CD4-positive, alpha-beta T cell treated with Interleukin-2 at 100 ng/mL for 4 hours (primary cell): ENCODE measurements around the gene EME2.
"Not testable (repeated sequence)": the region's sequence is repeated elsewhere in the genome, so short reads cannot be mapped to it uniquely, and the experiment has no call there.

Experiments used
- DNase-seq: peaks from one replicate; pipeline ENCODE4 v3.0.0-alpha.2; 2020; ENCODE audit warnings: low spot score

The EME2 gene, protein sequence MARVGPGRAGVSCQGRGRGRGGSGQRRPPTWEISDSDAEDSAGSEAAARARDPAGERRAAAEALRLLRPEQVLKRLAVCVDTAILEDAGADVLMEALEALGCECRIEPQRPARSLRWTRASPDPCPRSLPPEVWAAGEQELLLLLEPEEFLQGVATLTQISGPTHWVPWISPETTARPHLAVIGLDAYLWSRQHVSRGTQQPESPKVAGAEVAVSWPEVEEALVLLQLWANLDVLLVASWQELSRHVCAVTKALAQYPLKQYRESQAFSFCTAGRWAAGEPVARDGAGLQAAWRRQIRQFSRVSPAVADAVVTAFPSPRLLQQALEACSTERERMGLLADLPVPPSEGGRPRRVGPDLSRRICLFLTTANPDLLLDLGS

DNA sequence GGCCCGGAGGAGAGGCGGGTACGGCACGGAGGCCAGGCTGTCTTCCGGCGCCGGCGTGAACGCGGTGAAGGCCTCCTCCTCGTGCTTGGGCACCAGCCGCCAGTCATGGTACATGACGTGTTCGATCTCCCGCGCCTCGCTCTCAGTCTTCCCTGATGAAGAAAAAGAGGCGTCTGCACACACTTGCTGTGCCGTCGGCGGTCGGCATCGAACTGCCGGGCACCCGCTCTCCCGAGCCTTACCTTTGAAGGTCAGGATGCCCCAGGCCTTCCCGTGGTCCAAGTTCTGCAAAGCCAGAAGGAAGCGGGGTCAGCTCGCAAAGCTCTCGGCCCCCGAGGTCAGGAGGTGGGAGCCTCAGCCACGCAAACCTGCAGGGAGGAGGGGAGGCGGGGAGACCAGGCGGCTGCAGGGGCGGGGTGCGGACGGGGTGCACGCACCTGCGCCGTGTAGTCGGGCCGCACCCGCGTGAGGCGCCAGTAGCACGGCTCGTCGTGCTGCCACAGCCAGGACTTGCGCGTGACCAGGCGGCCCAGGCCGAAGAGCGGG is at the start of gene EME2:
Gene EME2, plus strand, starts transcription at position 449 of the 546 bp plus-strand sequence. CDS start 418 bp downstream, outside the sequence.
- DNase-seq = peak; percentile 33

DNA sequence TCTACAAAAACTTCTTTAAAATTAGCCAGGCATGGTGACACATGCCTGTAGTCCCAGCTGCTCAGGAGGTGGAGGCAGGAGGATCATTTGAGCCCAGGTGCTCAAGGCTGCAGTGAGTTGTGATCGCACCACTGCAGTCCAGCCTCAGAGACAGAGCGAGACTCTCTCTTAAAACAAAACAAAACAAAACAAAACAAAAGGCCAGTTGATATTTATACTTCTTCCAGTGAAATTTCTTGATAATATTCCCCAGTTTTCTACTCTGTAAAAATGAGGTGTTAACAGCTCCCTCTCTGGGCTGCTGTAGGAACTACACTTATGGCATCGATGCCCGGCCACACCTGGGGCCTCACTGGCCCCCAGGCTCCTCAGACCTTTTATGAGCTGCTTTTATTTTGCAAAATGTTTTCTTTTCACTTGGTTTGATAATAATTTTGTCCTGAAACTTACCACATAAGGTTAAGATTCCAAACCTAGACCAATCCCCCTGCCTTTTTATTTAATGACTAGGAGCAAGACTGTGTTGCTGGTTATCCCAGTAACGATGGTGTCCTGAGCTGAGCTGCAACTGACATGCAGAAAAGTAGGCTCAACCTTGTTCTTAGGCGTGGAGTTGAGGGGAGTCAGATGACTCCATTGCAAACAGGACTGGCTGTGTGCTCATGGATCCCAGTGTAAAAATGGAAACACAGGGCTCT is 49.0 kb upstream of the EME2 start:
- DNase-seq = peak; percentile 54

DNA sequence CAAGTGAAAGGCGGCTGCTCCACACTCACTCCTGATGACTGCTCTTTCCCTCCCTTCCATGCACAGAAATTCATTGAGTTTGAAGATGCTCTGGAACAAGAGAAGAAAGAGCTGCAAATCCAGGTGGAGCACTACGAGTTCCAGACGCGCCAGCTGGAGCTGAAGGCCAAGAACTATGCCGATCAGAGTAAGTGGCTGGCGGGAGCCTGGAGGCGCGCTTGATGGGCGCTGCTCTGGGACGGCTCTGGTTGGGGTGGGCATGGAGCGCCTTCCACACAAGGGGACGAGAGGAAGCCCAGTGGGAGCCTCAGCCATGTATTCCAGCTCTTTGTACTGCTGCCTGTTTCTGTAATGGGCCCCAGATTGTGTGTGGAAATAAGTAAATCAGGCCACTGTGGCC is 48.1 kb upstream of the EME2 start:
- no peak for DNase-seq

DNA sequence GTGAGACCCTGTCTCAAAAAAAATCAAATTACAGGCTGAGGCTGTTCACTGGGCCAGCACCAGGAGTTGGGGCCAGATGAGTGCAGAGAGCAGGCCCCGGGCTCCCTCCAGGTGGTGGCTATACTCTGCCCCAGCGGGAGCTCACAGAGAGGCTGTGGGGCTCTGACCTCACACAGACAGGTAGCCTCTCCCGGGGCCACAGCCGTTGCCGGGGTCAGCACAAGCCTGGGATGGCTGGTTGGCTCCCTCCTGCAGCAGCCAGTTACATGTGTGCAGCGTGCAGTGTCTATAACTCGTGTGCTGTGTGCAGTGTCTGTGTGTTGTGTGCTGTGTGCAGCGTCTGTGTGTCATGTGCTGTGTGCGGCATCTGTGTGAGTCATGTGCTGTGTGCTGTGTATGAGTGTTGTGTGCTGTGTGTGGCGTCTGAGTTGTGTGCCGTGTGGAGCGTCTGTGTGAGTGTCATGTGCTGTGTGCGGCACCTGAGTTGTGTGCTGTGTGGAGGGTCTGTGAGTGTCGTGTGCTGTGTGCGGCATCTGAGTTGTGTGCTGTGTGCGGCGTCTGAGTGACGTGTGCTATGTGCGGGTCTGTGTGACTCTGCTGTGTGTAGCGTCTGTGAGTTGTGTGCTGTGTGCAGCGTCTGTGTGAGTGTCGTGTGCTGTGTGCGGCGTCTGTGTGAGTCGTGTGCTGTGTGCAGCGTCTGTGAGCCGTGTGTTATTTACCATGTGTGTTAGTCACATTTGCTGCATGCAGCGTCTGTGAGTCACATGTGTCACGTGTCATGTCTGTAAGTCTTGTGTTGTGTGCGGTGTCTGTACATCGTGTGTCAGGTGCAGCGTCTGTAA is 45.7 kb upstream of the EME2 start:
- DNase-seq = no peak

DNA sequence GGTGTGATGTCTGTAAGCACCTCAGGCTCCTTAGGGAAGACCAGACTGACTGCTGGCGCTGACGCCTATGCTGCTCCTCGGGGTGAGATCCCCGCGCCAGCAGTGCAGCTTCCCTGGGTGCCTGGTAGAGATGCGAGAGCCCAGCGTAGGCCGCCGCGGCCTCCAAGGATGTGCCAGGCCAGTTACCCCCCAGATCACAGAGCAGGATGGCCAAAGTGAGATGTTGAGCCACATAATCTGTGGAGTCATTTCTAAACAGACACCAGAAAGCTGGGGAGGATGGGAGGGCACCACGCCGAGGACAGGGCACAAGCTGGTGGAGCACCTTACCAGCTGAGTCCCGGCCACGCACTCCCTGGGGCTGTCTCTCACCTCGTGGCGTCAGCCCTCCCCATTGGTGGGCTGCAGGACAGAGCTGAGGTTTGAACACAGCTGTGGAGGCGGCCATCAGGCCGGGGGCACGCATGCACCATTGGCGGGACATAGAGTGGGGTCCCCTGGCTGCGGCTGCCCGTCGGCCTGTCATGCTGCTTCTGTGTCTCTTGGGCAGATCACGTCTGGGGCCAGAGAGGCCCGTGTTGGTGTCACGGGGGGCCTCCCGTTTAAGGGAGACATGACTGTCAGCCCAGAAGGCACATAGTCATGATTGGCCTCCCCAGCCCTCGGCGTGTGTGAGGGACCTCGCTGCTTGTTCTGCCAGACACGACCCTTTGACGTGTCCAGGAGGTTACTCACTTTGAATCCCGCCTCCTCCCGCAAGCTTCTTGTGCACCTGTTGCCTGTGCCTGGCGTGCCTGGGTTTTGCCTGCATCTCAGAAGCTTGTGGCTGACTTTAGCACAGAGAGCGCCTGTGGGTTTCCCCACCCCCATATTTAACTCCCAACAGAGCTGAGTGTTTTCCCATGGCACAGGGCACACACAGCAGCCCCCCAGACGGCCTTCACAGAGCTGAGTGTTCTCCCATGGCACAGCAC is 44.7 kb upstream of the EME2 start:
- DNase-seq = no peak

DNA sequence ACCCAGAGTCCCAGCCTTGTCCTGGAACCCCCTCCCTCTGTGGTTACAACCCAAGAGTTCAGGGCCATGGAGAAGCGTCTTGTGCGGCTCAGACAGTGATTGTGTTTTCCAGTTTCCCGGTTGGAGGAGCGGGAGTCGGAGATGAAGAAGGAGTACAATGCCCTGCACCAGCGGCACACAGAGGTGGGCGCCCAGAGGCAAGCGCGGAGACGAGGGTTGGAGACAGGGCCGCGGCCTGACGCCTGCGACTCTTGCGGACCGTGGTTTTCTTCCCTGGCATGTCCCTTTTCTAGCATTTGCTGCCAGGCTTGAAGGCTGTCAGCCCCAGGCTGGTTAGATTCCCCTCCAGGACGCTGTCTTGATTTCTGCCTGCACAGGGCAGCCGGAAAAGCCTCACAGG is 43.6 kb upstream of the EME2 start:
- no peak for DNase-seq

DNA sequence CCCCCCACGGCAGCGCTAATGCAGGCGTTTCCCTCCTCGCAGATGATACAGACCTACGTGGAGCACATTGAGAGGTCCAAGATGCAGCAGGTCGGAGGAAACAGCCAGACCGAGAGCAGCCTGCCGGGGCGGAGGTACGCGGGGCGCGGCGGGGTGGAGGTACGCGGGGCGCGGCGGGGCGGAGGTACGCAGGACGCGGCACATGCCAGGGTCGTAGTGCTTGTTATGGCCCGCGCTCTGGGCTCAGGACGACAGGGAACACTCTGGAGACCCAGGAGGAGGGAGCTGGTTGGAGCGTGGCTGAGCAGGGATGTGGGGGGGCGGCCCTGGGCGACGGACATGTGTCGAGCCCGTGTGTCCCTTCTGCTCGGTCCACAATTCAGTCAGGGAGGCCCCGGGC is 43.2 kb upstream of the EME2 start:
- DNase-seq = no peak

DNA sequence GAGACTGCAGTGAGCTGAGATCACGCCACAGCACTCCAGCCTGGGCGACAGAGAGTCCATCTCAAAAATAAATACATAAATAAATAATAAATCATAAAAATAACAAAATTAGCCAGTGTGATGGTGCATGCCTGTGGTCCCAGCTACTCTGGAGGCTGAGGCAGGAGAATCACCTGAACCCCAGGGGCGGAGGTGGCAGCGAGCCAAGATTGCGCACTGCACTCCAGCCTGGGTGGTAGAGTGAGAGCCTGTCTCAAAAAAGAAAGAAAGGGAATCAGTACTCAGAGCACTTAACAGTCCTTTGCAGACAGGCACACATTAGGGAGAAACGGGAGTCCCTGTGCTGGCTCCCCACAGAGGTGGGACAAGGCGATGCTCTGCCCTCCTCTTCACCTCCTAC is 41.5 kb upstream of the EME2 start:
- DNase-seq = no peak

DNA sequence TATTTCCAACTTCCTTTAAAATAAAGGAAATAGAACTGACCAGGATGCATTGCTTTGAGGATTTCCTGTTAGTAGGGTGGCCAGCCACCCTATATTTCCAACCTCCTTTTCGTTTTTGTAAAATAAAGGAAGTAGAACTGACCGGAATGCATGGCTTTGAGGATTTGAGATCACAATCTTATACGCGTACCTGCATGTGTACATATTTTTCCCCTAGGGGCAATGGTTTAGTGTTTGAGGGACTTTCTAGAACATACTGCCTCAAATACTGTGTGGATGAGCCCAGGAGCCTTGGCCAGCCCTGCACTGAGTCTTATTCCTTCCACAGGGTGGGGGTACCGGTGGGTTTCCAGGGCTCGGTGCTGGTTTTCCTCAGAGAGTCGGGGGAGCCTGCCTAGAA is 41.0 kb upstream of the EME2 start:
- no peak for DNase-seq

DNA sequence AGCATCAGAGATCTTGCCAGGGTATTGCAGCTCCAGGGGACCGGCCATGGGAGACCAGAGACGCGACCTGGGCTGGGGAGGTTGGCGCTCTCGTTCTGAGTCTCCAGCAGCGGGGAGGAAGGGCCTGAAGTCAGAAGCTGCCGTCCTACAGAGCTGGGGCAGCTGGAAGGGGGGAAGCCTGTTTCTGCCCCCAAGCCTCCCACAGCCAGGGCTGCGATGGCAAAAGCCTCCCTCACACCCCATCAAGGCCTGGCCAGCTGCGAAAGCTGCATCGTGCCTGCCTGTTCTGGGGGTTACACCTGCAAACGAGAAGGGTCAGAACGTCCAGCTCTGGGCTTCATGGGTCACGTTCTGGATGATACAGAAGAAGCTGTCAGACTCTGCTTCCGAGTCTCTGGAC is 40.5 kb upstream of the EME2 start:
- no peak for DNase-seq

DNA sequence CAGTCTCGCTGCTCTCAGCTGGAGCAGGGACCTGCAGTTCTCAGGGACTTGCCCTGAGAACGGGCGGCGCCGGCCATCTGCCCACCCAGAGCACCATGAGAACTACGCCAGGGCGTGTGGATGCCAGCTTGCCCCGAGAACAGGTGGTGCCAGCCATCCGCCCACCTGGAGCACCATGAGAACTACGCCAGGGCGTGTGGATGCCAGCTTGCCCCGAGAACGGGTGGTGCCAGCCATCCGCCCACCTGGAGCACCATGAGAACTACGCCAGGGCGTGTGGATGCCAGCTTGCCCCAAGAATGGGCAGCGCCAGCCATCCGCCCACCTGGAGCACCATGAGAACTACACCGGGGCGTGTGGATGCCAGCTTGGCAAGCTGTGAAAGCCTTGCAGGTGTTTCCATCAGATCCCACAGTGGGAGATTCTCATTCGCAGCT is 40.0 kb upstream of the EME2 start:
- not testable (repeated sequence) for DNase-seq

DNA sequence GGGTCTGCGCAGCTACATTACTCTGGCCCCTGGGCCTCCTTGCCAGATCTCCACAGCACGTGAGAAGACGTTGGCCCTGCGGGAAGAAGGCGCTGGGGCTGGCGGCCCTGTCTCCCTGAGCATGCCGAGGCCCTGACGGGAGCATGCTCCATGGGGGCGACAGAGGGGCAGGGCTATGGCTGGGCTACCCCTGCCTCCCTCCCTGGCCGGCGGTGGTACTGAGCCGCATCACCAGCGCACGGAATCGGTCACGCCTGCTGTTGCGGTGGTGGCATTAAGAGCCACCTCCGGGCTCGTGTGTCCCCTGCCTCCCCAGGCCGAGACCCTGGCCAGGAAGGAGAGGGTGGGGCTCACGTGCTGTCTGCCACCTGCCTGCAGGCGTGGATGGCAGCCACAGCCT is 38.5 kb upstream of the EME2 start:
- DNase-seq = no peak

DNA sequence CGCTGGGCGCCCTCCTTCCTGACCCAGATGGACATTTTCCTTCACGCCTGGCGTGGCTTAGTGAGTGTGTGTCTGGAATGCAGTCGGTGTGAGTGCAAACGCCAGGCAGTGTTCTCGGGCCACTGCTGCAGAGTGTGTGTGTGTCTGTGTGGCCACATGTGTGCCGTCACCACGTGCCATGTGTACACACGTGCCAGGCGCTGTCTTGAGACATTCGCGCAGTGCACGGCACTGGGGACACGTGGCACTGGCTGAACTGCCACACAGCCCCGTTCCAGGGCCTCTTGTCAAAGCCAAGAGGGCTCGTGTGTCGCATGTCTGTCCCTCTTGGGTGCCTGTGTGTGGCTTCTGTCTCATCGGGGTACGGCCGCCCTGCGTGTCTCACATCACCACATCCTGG is 37.8 kb upstream of the EME2 start:
- no peak for DNase-seq

DNA sequence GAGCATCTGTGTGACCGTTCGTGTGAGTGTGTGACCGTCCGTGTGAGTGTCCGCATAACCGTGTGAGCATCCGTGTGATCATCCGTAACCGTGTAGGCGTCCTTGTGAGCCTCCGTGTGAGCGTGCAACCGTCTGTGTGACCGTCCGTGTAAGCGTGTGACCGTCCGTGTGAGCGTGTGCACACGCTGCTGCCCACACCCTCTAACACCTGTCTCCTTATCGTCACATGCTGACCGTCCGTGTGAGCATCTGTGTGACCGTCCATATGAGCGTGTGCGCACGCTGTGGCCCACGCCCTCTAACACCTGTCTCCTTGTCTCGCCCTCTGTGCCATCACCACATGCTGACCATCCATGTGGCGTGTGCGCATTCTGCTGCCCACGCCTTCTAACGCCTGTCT is 32.4 kb upstream of the EME2 start:
- DNase-seq = no peak

DNA sequence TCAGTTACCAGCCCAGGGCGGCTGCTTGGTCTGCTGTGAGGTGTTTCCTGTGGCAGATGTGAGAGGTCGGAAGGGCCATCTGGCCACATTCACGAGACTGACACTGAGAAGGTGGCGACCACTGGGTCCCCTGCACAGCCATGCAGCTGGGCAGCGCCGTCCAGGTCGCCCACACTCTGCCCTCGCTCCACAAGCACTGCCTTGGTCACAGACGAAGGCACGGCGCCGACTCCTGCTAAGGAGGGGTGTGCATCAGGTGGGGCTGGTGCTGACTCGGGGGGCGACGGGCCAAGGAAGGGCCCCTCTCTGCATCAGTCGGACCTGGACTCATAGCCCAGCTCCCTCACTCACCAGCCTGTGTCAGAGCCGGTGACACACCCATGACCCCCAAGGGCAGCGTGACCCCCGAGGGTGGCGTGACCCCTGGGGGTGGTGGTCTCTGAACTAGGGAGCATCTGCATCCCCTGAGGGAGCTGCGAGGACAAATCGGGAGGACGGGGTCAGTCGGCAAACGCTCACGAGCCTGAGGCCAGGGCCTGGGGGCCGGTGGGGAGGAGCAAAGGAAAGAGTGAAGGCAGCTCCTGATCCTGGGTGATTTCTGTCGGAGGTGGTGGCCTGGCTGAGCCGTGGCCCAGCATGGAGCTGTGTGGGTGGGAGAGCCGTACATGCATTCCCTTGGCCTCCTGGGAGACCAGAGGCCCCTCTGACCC is 31.7 kb upstream of the EME2 start:
- no peak for DNase-seq

DNA sequence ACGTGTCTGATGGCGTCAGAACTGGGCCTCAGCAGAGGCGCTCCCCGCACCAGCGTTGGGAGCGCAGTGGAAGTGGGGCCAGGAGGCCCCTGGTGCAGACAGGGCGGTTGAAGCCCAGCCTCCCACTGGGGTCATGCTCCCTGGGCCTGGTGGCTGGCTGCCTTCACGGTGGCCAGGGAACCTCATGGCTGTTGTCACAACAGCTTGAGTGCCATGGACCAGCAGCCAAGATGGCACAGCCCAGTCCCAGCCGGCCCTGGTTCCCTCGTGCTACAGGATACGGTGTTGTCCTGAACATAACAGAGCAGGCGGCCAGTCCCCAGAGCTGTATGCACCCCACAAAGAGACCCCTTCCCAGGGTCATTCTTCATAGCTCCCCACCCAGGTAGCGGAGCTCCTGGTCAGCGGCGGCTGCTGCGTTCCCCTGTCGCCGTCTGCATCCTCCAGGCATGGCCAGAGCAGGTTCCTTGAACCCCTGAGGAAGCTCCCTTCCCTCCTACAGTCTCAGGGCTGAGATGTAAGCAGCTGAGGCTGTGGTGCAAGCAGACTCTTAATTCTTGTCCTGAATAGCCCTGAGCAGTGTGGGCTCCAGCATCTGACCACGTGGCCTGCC is 31.0 kb upstream of the EME2 start:
- DNase-seq = no peak

DNA sequence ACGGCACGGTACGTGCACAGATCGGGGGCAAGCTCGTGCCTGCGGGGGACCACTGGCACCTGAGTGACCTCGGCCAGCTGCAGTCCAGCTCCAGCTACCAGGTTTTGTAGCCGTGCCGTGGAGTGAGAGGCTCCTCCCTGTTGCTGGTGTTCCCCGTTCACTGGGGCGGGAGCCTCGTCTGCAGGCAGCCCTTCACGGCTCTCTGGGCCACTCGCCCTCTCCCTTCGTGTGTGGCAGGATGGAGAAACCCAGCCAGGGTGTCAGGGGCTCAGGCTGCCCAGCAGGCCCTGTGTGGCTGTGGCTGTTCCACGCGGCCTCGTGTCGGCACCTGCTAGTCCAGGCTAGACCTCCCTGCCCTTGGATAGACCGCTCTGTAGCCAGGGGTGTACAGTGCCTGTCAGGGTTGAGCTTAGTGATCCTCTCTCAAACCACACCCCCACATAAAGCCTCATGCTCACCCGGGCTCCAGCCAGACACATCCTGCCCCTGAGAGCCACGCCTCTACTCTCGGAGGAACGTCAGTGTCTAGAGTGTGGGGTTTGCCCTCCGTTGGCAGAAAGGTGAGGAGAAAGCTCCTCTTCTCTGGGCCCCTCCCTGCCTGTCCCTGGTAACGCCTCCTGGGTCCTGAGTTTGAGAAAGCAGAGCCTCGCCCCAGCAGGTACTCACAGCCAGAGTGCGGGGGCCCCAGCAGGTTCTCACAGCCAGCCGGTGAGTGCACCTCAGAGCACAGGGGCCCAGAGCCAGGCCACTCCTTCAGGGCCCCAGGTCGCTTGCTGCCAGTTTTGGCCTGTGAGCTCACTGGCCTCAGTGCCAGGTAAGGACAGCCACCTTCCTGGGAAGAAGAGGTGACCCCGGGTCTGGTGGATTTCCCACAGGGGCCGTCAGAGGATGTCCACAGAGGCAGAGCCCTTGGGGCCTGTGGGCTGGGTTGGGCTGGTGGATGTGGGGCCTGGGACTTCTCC is 29.0 kb upstream of the EME2 start:
- no peak for DNase-seq

DNA sequence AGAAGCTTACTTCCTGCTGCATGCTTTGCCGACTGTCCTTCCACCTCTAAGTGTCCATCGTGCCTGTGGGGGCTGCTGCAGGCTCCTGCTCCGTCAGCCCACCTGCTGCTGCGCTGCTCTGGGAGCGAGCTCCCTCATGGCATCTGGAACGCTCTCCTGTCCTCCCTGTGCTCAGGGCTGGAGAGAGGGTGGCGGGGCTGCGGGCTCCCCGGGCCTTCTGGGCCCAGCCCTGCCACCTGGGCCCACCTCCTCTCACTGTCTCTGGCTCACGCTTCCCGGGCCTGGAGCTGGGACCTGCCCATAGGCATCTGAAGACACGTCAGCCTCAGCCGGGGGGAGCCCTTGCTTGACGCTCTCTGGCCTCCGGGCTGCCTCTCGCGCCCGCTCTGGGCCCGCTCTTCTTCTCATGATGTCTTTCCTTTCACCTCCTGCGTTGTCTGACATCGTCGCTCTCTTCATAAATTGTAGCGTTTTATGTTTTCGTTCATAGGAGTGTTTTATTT is 28.2 kb upstream of the EME2 start:
- no peak for DNase-seq
